Activated naive CD4-positive, alpha-beta T cell treated with anti-CD3 and anti-CD28 coated beads for 36 hours (primary cell): ENCODE measurements around the gene CSTPP1. TPM values are rescaled to one million over a fixed set of nuclear protein-coding genes. Genes with fewer than 3 reads are reported as not detected.
A peak's percentile ranks its signal among the peaks of the same experiment; 100 is the strongest.
"Not testable (repeated sequence)": the region's sequence is repeated elsewhere in the genome, so short reads cannot be mapped to it uniquely, and the experiment has no call there.

Source experiments
- CTCF ChIA-PET: fragments of 350-600 bp; sonication (Branson Sonifier 250); formaldehyde crosslinking; loops from one replicate; lab custom pipeline; 2021; ENCODE audit warnings: antibody characterized with exemption; lab: Charles Lee
- DNase-seq: peaks from one replicate; pipeline ENCODE4 v3.0.0-alpha.2; 2020
- H3K27ac Mint-ChIP-seq: one replicate; pipeline ENCODE4 v1.8.0; 2021; ENCODE audit warnings: mild to moderate bottlenecking, mixed read lengths
- H3K27me3 Mint-ChIP-seq: one replicate; pipeline ENCODE4 v1.8.0; 2021; ENCODE audit warnings: low read depth, mixed read lengths
- H3K36me3 Mint-ChIP-seq: one replicate; pipeline ENCODE4 v1.8.0; 2021; ENCODE audit warnings: low read depth, mixed read lengths
- H3K4me1 Mint-ChIP-seq: one replicate; pipeline ENCODE4 v1.8.0; 2021; ENCODE audit warnings: low read depth, mixed read lengths
- H3K4me3 Mint-ChIP-seq: one replicate; pipeline ENCODE4 v1.8.0; 2021; ENCODE audit warnings: mild to moderate bottlenecking, moderate library complexity, mixed read lengths
- H3K9me3 Mint-ChIP-seq: one replicate; pipeline ENCODE4 v1.8.0; 2021; ENCODE audit warnings: mixed read lengths
- intact Hi-C: fragments of 100-400 bp; cut with micrococcal nuclease; formaldehyde crosslinking; loops from one replicate; pipeline ENCODE4 v1.15.1; 2023
- total RNA-seq, 2 experiments: library from RNA; stranded (reverse); gene quantifications; one replicate each; pipeline ENCODE4 v1.2.3, GENCODE V29; 2021

Gene CSTPP1
- total RNA-seq, 2 experiments from 2014 or later = 14.0 TPM

GRCh38 chr11:47183031-47183856 lies 246.7 kb downstream of the CSTPP1 start:
- H3K9me3 Mint-ChIP-seq = no peaks in the 10 kb centered on the region
- H3K27ac Mint-ChIP-seq = no peak overlapping the region
- no peaks in the 10 kb centered on the region for H3K36me3 Mint-ChIP-seq
- peaks cover 8% of the 10 kb centered on the region for H3K4me1 Mint-ChIP-seq
- intact Hi-C loops = no loop called here
- CTCF ChIA-PET = interaction anchor here (0.6 to 7.2 kb wide), 3 partner anchors 29 to 298 kb away, joined by 3 to 56 read pairs (median 5); no protein-coding TSS in a partner anchor
- DNase-seq = no peak
- H3K4me3 Mint-ChIP-seq = no peak overlapping the region
- H3K27me3 Mint-ChIP-seq = peaks cover 22% of the 10 kb centered on the region

GRCh38 chr11:47183969-47184368 lies 247.4 kb downstream of the CSTPP1 start:
- Mint-ChIP-seq H3K27me3 (peaks cover 24% of the 10 kb centered on the region), H3K36me3 (no peaks in the 10 kb centered on the region), H3K4me1 (peaks cover 8% of the 10 kb centered on the region), H3K9me3 (no peaks in the 10 kb centered on the region), H3K4me3 (no peak overlapping the region), H3K27ac (no peak overlapping the region)
- no peak for DNase-seq
- CTCF ChIA-PET = interaction anchor here (0.7 to 1.8 kb wide), 5 partner anchors 13 to 80 kb away, joined by 3 to 5 read pairs (median 4); no protein-coding TSS in a partner anchor
- intact Hi-C loops = no loop called here

GRCh38 chr11:47184711-47185304 lies 248.2 kb downstream of the CSTPP1 start:
- no peaks in the 10 kb centered on the region for H3K36me3 Mint-ChIP-seq
- no peaks in the 10 kb centered on the region for H3K9me3 Mint-ChIP-seq
- DNase-seq = no peak
- H3K27ac Mint-ChIP-seq = no peak overlapping the region
- CTCF ChIA-PET = interaction anchor here (0.8 to 1.8 kb wide), 7 partner anchors 13 to 242 kb away, joined by 3 to 5 read pairs (median 4); partner anchors contain the start of gene ACP2
- H3K27me3 Mint-ChIP-seq = peaks cover 27% of the 10 kb centered on the region
- peaks cover 8% of the 10 kb centered on the region for H3K4me1 Mint-ChIP-seq
- intact Hi-C loops = no loop called here
- peak overlapping the region; percentile 29 for H3K4me3 Mint-ChIP-seq

- CTCF ChIA-PET = interaction anchor here (0.8 to 1.8 kb wide), 6 partner anchors 14 to 243 kb away, joined by 3 to 5 read pairs (median 4); partner anchors contain the start of gene ACP2
- H3K4me3 Mint-ChIP-seq = peak overlapping the region; percentile 51
- H3K36me3 Mint-ChIP-seq = no peaks in the 10 kb centered on the region
- H3K27me3 Mint-ChIP-seq = peaks cover 27% of the 10 kb centered on the region
- no peak overlapping the region for H3K27ac Mint-ChIP-seq
- no peaks in the 10 kb centered on the region for H3K9me3 Mint-ChIP-seq
- intact Hi-C loops = loop anchor here (1.0 kb wide), 2 partner anchors 8 to 29 kb away; partner anchors contain the start of gene DDB2
- DNase-seq = no peak
- H3K4me1 Mint-ChIP-seq = peaks cover 8% of the 10 kb centered on the region
Observed at GRCh38 chr11:47185305-47186075, 248.9 kb downstream of the CSTPP1 start.

GRCh38 chr11:47186076-47186699 lies 249.6 kb downstream of the CSTPP1 start, which contains the start of gene PACSIN3:
Gene PACSIN3 (minus strand): TSS chr11:47186434. CDS start chr11:47182727, 3,707 bp downstream.
- peaks cover 27% of the 10 kb centered on the region for H3K27me3 Mint-ChIP-seq
- CTCF ChIA-PET = interaction anchor here (0.7 to 3.4 kb wide), 5 partner anchors 8 to 73 kb away, joined by 3 to 36 read pairs (median 4); partner anchors contain the start of gene ARFGAP2
- no peaks in the 10 kb centered on the region for H3K9me3 Mint-ChIP-seq
- intact Hi-C loops = loop anchor here (1.0 kb wide), 2 partner anchors 9 to 28 kb away; partner anchors contain the start of gene DDB2
- no peak within 1 kb of the TSS for H3K27ac Mint-ChIP-seq
- peak within 1 kb of the TSS; percentile 70 for H3K4me3 Mint-ChIP-seq
- H3K4me1 Mint-ChIP-seq = peaks cover 8% of the 10 kb centered on the region
- no peaks in the 10 kb centered on the region for H3K36me3 Mint-ChIP-seq
- peak; percentile 43 for DNase-seq

GRCh38 chr11:47186700-47187695 lies 250.4 kb downstream of the CSTPP1 start:
- Mint-ChIP-seq H3K4me3 (peak overlapping the region; percentile 70), H3K4me1 (peaks cover 8% of the 10 kb centered on the region), H3K27ac (no peak overlapping the region), H3K9me3 (no peaks in the 10 kb centered on the region), H3K27me3 (peaks cover 27% of the 10 kb centered on the region), H3K36me3 (no peaks in the 10 kb centered on the region)
- DNase-seq = peak; percentile 64
- intact Hi-C loops = loop anchor here (1.0 kb wide), 2 partner anchors 10 to 27 kb away; partner anchors contain the start of gene DDB2
- CTCF ChIA-PET = interaction anchor here (0.7 to 3.4 kb wide), 5 partner anchors 9 to 85 kb away, joined by 3 to 36 read pairs (median 4); partner anchors contain the start of gene ARFGAP2

- CTCF ChIA-PET = interaction anchor here (0.5 to 3.4 kb wide), 5 partner anchors 10 to 223 kb away, joined by 3 to 36 read pairs (median 4); partner anchors contain the start of gene ARFGAP2
- H3K9me3 Mint-ChIP-seq = no peaks in the 10 kb centered on the region
- intact Hi-C loops = no loop called here
- peaks cover 27% of the 10 kb centered on the region for H3K27me3 Mint-ChIP-seq
- no peak for DNase-seq
- H3K4me1 Mint-ChIP-seq = peaks cover 8% of the 10 kb centered on the region
- no peaks in the 10 kb centered on the region for H3K36me3 Mint-ChIP-seq
- H3K4me3 Mint-ChIP-seq = no peak overlapping the region
- no peak overlapping the region for H3K27ac Mint-ChIP-seq
Observed at GRCh38 chr11:47187723-47188122, 251.2 kb downstream of the CSTPP1 start.

GRCh38 chr11:47188259-47188658 lies 251.7 kb downstream of the CSTPP1 start:
- H3K27ac Mint-ChIP-seq = no peak overlapping the region

GRCh38 chr11:47189100-47189834 lies 252.7 kb downstream of the CSTPP1 start:
- no peak for DNase-seq
- H3K4me1 Mint-ChIP-seq = peaks cover 8% of the 10 kb centered on the region
- intact Hi-C loops = no loop called here
- no peaks in the 10 kb centered on the region for H3K36me3 Mint-ChIP-seq
- H3K27ac Mint-ChIP-seq = no peak overlapping the region
- no peaks in the 10 kb centered on the region for H3K9me3 Mint-ChIP-seq
- peaks cover 25% of the 10 kb centered on the region for H3K27me3 Mint-ChIP-seq
- CTCF ChIA-PET = interaction anchor here (0.7 to 3.4 kb wide), 2 partner anchors 11 to 70 kb away, joined by 3 to 36 read pairs; partner anchors contain the start of gene ARFGAP2
- H3K4me3 Mint-ChIP-seq = no peak overlapping the region

More at GRCh38 chr11:47188259-47188658, 251.7 kb downstream of the CSTPP1 start:
- Mint-ChIP-seq H3K36me3 (no peaks in the 10 kb centered on the region), H3K4me3 (no peak overlapping the region), H3K9me3 (no peaks in the 10 kb centered on the region), H3K27me3 (peaks cover 27% of the 10 kb centered on the region), H3K4me1 (peaks cover 8% of the 10 kb centered on the region)
- CTCF ChIA-PET = interaction anchor here (0.5 to 3.4 kb wide), 5 partner anchors 10 to 224 kb away, joined by 3 to 36 read pairs (median 4); partner anchors contain the start of gene ARFGAP2
- DNase-seq = no peak
- intact Hi-C loops = no loop called here

- H3K27me3 Mint-ChIP-seq = peaks cover 17% of the 10 kb centered on the region
- H3K4me3 Mint-ChIP-seq, H3K9me3 Mint-ChIP-seq, H3K27ac Mint-ChIP-seq, DNase-seq, intact Hi-C loops, H3K36me3 Mint-ChIP-seq, CTCF ChIA-PET, H3K4me1 Mint-ChIP-seq: not testable (repeated sequence)
Observed at GRCh38 chr11:47191137-47191536, 254.6 kb downstream of the CSTPP1 start.
